Parathyroid adenoma (tissue), 2 donors: ENCODE data around the gene EGF.
"Not testable (repeated sequence)": the region's sequence is repeated elsewhere in the genome, so short reads cannot be mapped to it uniquely, and the experiment has no call there.

Source experiments
- H2AFZ ChIP-seq: fragments of 300-600 bp; sonication (generic); one replicate; pipeline ENCODE4 v1.7.0; 2017; ENCODE audit warnings: antibody characterized with exemption, mild to moderate bottlenecking
- H3K27ac ChIP-seq: fragments of 300-600 bp; sonication (generic); one replicate; pipeline ENCODE4 v1.7.0; 2017
- H3K27me3 ChIP-seq: fragments of 300-600 bp; sonication (generic); one replicate; pipeline ENCODE4 v1.7.0; 2017; ENCODE audit warnings: low read length; ENCODE audit not compliant: control insufficient read depth, insufficient read depth
- H3K36me3 ChIP-seq: fragments of 300-600 bp; sonication (generic); one replicate; pipeline ENCODE4 v1.7.0; 2017; ENCODE audit warnings: low read length; ENCODE audit not compliant: control insufficient read depth, insufficient read depth
- H3K4me1 ChIP-seq: fragments of 300-600 bp; sonication (generic); one replicate; pipeline ENCODE4 v1.7.0; 2017; ENCODE audit warnings: control low read depth
- H3K4me2 ChIP-seq: fragments of 300-600 bp; sonication (generic); one replicate; pipeline ENCODE4 v1.7.0; 2017; ENCODE audit warnings: low read length
- H3K4me3 ChIP-seq: fragments of 300-600 bp; sonication (generic); one replicate; pipeline ENCODE4 v1.7.0; 2017; ENCODE audit warnings: low read depth, low read length
- H3K79me2 ChIP-seq: fragments of 300-600 bp; sonication (generic); one replicate; pipeline ENCODE4 v1.7.0; 2017; ENCODE audit warnings: control low read depth
- H3K9ac ChIP-seq: fragments of 300-600 bp; sonication (generic); one replicate; pipeline ENCODE4 v1.7.0; 2017; ENCODE audit warnings: mild to moderate bottlenecking
- H3K9me3 ChIP-seq: fragments of 300-600 bp; sonication (generic); one replicate; pipeline ENCODE4 v1.7.0; 2017; ENCODE audit warnings: low read length; ENCODE audit not compliant: control insufficient read depth
- TF ChIP-seq, protein P1 (sequence below): fragments of 300-600 bp; sonication (generic); IDR thresholded peaks from one replicate; pipeline ENCODE4 v1.7.0; 2017; ENCODE audit warnings: antibody characterized with exemption, mild to moderate bottlenecking
- donor health status: primary hyperparathyroidism.

Gene EGF

DNA sequence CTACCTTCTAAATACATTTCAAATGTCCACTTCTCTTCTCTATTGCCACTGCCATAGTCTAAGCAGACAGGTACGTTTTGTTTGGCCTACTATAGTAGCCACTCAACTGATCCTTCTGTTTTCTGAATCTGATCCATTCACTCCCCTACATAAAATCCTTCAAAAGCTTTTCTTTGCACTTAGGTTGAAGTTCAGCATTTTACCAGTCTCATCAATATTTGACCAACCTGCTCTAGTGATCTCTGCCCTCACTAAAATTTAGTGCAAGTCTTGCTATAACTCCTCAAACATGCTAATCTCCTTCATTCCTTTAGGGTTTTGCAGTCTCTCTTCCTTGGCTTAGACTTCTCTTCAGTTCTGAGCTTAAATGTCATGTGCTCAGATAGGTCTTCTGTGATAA lies 33.4 kb downstream of the EGF start:
- Histone ChIP-seq H3K79me2 (no peaks in the 10 kb centered on the region), H3K9me3 (no peaks in the 10 kb centered on the region), H2AFZ (no peak overlapping the region), H3K9ac (no peak overlapping the region), H3K4me1 (no peaks in the 10 kb centered on the region), H3K4me3 (no peak overlapping the region), H3K4me2 (no peak overlapping the region), H3K27ac (no peak overlapping the region), H3K27me3 (no peaks in the 10 kb centered on the region), H3K36me3 (no peaks in the 10 kb centered on the region)
- TF ChIP-seq, protein P1, sequence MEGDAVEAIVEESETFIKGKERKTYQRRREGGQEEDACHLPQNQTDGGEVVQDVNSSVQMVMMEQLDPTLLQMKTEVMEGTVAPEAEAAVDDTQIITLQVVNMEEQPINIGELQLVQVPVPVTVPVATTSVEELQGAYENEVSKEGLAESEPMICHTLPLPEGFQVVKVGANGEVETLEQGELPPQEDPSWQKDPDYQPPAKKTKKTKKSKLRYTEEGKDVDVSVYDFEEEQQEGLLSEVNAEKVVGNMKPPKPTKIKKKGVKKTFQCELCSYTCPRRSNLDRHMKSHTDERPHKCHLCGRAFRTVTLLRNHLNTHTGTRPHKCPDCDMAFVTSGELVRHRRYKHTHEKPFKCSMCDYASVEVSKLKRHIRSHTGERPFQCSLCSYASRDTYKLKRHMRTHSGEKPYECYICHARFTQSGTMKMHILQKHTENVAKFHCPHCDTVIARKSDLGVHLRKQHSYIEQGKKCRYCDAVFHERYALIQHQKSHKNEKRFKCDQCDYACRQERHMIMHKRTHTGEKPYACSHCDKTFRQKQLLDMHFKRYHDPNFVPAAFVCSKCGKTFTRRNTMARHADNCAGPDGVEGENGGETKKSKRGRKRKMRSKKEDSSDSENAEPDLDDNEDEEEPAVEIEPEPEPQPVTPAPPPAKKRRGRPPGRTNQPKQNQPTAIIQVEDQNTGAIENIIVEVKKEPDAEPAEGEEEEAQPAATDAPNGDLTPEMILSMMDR: no peak

- Histone ChIP-seq H3K27ac (no peak overlapping the region), H3K4me1 (no peaks in the 10 kb centered on the region), H2AFZ (no peak overlapping the region), H3K9ac (no peak overlapping the region), H3K4me3 (no peak overlapping the region), H3K36me3 (no peaks in the 10 kb centered on the region), H3K9me3 (no peaks in the 10 kb centered on the region), H3K79me2 (no peaks in the 10 kb centered on the region), H3K4me2 (no peak overlapping the region), H3K27me3 (no peaks in the 10 kb centered on the region)
- TF ChIP-seq, protein P1: no peak
These were observed 34.8 kb downstream of the EGF start for GRCh38 chr4:109947457-109947856.

GRCh38 chr4:109947918-109948317 lies 35.2 kb downstream of the EGF start:
- H3K9me3 ChIP-seq: no peaks in the 10 kb centered on the region
- H3K27me3 ChIP-seq: no peaks in the 10 kb centered on the region
- no peak overlapping the region for H3K27ac ChIP-seq
- H3K9ac ChIP-seq: no peak overlapping the region
- H3K36me3 ChIP-seq: no peaks in the 10 kb centered on the region
- no peaks in the 10 kb centered on the region for H3K4me1 ChIP-seq
- no peak overlapping the region for H3K4me3 ChIP-seq
- no peak overlapping the region for H2AFZ ChIP-seq
- H3K4me2 ChIP-seq: no peak overlapping the region
- H3K79me2 ChIP-seq: no peaks in the 10 kb centered on the region
- TF ChIP-seq, protein P1: no peak

GRCh38 chr4:109949099-109949718 lies 36.5 kb downstream of the EGF start:
- not testable (repeated sequence) for H3K27ac ChIP-seq, H3K27me3 ChIP-seq, H3K79me2 ChIP-seq, H3K9ac ChIP-seq, H2AFZ ChIP-seq, H3K4me1 ChIP-seq, H3K4me3 ChIP-seq, H3K4me2 ChIP-seq, H3K9me3 ChIP-seq, H3K36me3 ChIP-seq

DNA sequence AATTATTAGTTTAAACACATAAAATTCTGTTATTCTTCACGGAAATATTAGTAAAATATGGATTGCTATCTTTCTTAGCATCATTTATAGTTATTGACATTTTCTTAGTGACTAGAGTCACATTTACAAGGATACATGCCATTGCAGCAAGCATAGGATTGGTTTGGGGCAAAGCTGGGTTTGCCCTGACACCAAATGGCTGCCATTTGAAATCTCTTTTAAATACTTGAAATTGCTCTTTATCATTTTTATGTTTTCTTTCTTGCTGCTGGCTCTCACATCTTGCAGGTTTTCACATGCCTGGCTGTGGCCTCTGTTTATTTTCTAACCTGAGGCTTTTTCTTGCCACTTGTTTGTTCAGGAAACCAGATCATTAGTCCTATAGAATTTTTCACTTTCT lies 39.9 kb downstream of the EGF start:
- Histone ChIP-seq H3K4me1 (no peaks in the 10 kb centered on the region), H3K27me3 (no peaks in the 10 kb centered on the region), H3K9ac (no peak overlapping the region), H3K27ac (no peak overlapping the region), H3K36me3 (no peaks in the 10 kb centered on the region), H2AFZ (no peak overlapping the region), H3K79me2 (no peaks in the 10 kb centered on the region), H3K9me3 (no peaks in the 10 kb centered on the region), H3K4me2 (no peak overlapping the region), H3K4me3 (no peak overlapping the region)
- TF ChIP-seq, protein P1: no peak
